Karpas-422 (cell line): Measurements from ENCODE around the gene ARMC3. TPM values are rescaled to one million over a fixed set of nuclear protein-coding genes. Genes with fewer than 3 reads are reported as not detected.

Source experiments
- DNase-seq: peaks from one replicate; pipeline ENCODE4 v3.0.0-alpha.2; 2015
- H2AFZ ChIP-seq: fragments of 200-600 bp; sonication (generic); 2 replicates; pipeline ENCODE4 v1.6.1; 2014; ENCODE audit warnings: antibody characterized with exemption, low read length, mixed read lengths
- H3K27ac ChIP-seq: fragments of 200-600 bp; sonication (generic); 2 replicates; pipeline ENCODE4 v1.5.1; 2014; ENCODE audit warnings: mild to moderate bottlenecking, low read length, moderate library complexity
- H3K27me3 ChIP-seq: fragments of 200-600 bp; sonication (generic); 2 replicates; pipeline ENCODE4 v1.6.1; 2014; ENCODE audit warnings: low read length, mixed read lengths
- H3K36me3 ChIP-seq: fragments of 200-600 bp; sonication (generic); 2 replicates; pipeline ENCODE4 v1.6.1; 2014; ENCODE audit warnings: low read length, mixed read lengths; ENCODE audit not compliant: insufficient read depth
- H3K4me1 ChIP-seq: fragments of 200-600 bp; sonication (generic); 2 replicates; pipeline ENCODE4 v1.6.1; 2014; ENCODE audit warnings: mild to moderate bottlenecking, low read length, mixed read lengths
- H3K4me2 ChIP-seq: fragments of 200-600 bp; sonication (generic); 2 replicates; pipeline ENCODE4 v1.6.1; 2014; ENCODE audit warnings: low read length, low read depth, mild to moderate bottlenecking; ENCODE audit not compliant: poor library complexity, severe bottlenecking
- H3K4me3 ChIP-seq: fragments of 200-600 bp; sonication (generic); 2 replicates; pipeline ENCODE4 v1.5.1; 2014; ENCODE audit warnings: mild to moderate bottlenecking, antibody characterized with exemption, low read length, mixed read lengths
- H3K79me2 ChIP-seq: fragments of 200-600 bp; sonication (generic); 2 replicates; pipeline ENCODE4 v1.6.1; 2014; ENCODE audit warnings: mild to moderate bottlenecking, low read length, mixed read lengths
- H3K9ac ChIP-seq: fragments of 200-600 bp; sonication (generic); 2 replicates; pipeline ENCODE4 v1.6.0; 2014; ENCODE audit warnings: low read length
- H3K9me2 ChIP-seq: fragments of 200-600 bp; sonication (generic), shearing (Covaris generic); replicated peaks from 2 replicates; pipeline ENCODE4 v1.6.0; 2014; ENCODE audit warnings: mild to moderate bottlenecking, low read length, moderate library complexity; ENCODE audit not compliant: insufficient read depth
- H3K9me3 ChIP-seq: fragments of 300-700, 200-600 bp; sonication (generic); 2 replicates; pipeline ENCODE4 v1.6.1; 2014; ENCODE audit warnings: low read length, mixed read lengths
- H4K20me1 ChIP-seq: fragments of 200-600 bp; sonication (generic); 2 replicates; pipeline ENCODE4 v1.6.1; 2014; ENCODE audit warnings: mild to moderate bottlenecking, antibody characterized with exemption, low read length, low read depth; ENCODE audit not compliant: insufficient read depth
- total RNA-seq: library from RNA; depleted of rRNA; stranded (reverse); fragments of >200 nt; shearing (Covaris generic); gene quantifications from 2 replicates; pipeline ENCODE4 v1.2.3, GENCODE V29; 2014; ENCODE audit warnings: low replicate concordance; rRNA removed

The ARMC3 gene, protein sequence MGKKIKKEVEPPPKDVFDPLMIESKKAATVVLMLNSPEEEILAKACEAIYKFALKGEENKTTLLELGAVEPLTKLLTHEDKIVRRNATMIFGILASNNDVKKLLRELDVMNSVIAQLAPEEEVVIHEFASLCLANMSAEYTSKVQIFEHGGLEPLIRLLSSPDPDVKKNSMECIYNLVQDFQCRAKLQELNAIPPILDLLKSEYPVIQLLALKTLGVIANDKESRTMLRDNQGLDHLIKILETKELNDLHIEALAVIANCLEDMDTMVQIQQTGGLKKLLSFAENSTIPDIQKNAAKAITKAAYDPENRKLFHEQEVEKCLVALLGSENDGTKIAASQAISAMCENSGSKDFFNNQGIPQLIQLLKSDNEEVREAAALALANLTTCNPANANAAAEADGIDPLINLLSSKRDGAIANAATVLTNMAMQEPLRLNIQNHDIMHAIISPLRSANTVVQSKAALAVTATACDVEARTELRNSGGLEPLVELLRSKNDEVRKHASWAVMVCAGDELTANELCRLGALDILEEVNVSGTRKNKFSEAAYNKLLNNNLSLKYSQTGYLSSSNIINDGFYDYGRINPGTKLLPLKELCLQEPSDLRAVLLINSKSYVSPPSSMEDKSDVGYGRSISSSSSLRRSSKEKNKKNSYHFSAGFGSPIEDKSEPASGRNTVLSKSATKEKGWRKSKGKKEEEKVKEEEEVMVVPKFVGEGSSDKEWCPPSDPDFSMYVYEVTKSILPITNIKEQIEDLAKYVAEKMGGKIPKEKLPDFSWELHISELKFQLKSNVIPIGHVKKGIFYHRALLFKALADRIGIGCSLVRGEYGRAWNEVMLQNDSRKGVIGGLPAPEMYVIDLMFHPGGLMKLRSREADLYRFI
- not detected in 2 replicates for total RNA-seq

DNA sequence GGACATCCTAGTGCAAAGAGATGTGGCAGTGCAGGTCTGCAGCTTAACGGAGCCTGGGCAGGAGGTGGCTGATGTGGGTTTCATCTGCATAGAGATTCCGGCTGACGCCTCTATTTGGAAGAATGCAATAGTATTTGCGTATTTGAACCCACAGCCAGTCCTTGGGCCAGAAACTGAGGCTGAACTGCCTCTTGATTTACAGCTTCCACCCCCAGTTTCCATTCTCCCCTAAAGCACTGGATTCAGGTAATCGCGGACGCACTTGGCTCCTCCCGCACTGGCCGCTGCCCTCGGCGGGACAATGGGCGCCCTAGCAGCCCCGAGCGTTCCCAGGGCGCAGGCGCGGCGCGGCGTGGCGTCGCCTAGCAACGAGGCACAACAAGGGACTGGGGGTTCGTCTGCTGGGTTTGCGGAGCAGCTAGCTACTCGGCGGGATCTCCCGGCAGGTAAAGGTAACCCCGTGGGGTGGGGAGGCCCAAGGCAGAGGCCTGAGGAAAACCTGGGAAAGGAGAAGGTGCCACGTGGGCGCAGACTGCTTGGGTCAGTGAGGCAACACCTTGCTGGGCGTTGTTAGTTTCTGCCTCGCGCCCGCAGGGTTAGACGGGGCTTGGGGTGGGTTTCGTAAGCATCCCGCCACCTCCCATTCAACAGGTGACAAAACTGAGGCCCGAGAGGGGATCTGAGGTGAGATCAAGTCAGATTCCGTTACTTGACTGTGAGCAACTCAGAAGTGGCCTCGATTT, at the start of gene ARMC3:
Gene ARMC3, plus strand, starts transcription at position 393 of the 743 bp plus-strand sequence. CDS start 3,944 bp downstream, outside the sequence.
- Histone ChIP-seq H3K4me2 (no peak within 1 kb of the TSS), H4K20me1 (no peaks in the 10 kb centered on the region), H3K9me3 (no peaks in the 10 kb centered on the region), H3K9ac (no peak within 1 kb of the TSS), H3K27ac (no peak within 1 kb of the TSS), H2AFZ (no peak within 1 kb of the TSS), H3K4me1 (peaks cover 13% of the 10 kb centered on the region), H3K27me3 (no peaks in the 10 kb centered on the region), H3K4me3 (no peak within 1 kb of the TSS), H3K79me2 (no peaks in the 10 kb centered on the region), H3K9me2 (no peaks in the 10 kb centered on the region), H3K36me3 (no peaks in the 10 kb centered on the region)
- no peak for DNase-seq

- Histone ChIP-seq H3K9me2 (no peaks in the 10 kb centered on the region), H3K27me3 (no peaks in the 10 kb centered on the region), H3K27ac (no peak overlapping the region), H3K4me1 (no peaks in the 10 kb centered on the region), H2AFZ (no peak overlapping the region), H3K79me2 (no peaks in the 10 kb centered on the region), H4K20me1 (no peaks in the 10 kb centered on the region), H3K9ac (no peak overlapping the region), H3K4me2 (no peak overlapping the region), H3K36me3 (no peaks in the 10 kb centered on the region), H3K9me3 (no peaks in the 10 kb centered on the region), H3K4me3 (no peak overlapping the region)
- DNase-seq = no peak
Measured at GRCh38 chr10:22891797-22892196, 36.1 kb upstream of the ARMC3 start.

DNA sequence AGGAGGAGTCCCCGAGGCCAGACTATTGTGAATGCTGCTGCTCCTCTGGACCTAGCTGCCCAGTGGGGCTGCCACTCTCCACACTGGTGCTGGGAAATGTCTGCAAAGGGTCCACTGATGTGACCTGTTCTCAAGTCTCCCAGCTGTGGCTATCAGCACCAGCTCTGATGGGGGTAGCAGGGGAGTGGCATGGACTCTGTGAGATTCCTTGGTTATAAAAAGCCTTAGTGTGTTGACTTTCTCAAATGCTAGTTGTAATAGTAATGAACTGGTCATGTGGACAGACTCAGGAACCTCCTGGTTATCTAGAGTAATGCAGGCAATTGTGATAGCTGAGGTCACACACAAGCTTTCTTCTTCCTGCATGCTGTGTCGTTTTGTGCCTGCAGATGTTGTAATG, 34.1 kb upstream of the ARMC3 start:
- Histone ChIP-seq H4K20me1 (no peaks in the 10 kb centered on the region), H3K9me2 (no peaks in the 10 kb centered on the region), H3K79me2 (no peaks in the 10 kb centered on the region), H2AFZ (no peak overlapping the region), H3K36me3 (no peaks in the 10 kb centered on the region), H3K27ac (no peak overlapping the region), H3K9ac (no peak overlapping the region), H3K27me3 (no peaks in the 10 kb centered on the region), H3K4me1 (no peaks in the 10 kb centered on the region), H3K9me3 (no peaks in the 10 kb centered on the region), H3K4me2 (no peak overlapping the region), H3K4me3 (no peak overlapping the region)
- DNase-seq = no peak

DNA sequence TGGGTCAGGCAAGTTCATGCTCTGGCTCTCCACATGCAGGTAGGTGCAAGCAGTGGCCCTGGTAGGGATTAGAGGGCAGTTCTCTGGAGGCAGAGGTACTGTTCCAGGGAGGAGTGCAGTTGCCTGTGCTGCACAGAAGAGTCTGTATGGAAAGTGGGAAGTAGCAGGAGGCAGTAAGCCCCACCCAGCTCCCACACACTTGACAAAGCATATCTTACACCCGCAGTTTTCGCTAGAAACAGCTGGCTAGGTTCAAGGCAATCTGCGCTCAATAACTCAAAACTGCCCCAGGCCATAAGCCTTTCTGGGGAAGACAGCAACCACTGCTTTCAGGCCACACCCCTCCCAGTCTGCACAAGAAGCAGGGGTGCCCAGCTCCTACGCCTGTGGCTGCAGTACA, 33.1 kb upstream of the ARMC3 start:
- H2AFZ ChIP-seq = no peak overlapping the region
- no peaks in the 10 kb centered on the region for H3K27me3 ChIP-seq
- H3K9me2 ChIP-seq = no peaks in the 10 kb centered on the region
- H3K36me3 ChIP-seq = no peaks in the 10 kb centered on the region
- no peaks in the 10 kb centered on the region for H3K4me1 ChIP-seq
- H4K20me1 ChIP-seq = no peaks in the 10 kb centered on the region
- no peak overlapping the region for H3K9ac ChIP-seq
- H3K79me2 ChIP-seq = no peaks in the 10 kb centered on the region
- H3K4me3 ChIP-seq = no peak overlapping the region
- H3K27ac ChIP-seq = no peak overlapping the region
- no peak for DNase-seq
- H3K4me2 ChIP-seq = no peak overlapping the region
- H3K9me3 ChIP-seq = no peaks in the 10 kb centered on the region

DNA sequence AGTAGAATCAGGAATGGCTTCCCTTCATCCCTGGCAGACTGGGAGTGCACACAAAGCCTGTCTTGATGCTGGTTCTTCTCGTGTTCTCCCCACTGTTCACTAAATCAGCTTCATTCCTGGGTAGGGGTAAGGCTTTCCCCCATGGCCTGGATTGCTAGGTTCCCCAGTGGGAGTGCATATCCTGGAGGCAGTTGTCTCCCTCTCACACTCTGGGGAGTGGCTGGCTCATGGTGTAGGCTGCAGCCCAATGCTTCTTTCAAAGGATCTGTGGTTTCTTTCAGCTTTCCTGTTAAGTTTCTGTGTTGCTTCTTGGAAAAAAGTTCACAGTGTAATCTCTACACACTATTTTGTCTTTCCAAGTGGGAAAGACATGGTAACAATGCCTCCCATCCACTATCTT, 32.6 kb upstream of the ARMC3 start:
- no peak for DNase-seq
- Histone ChIP-seq H3K4me2 (no peak overlapping the region), H3K79me2 (no peaks in the 10 kb centered on the region), H3K9me2 (no peaks in the 10 kb centered on the region), H3K4me1 (no peaks in the 10 kb centered on the region), H3K27ac (no peak overlapping the region), H3K4me3 (no peak overlapping the region), H4K20me1 (no peaks in the 10 kb centered on the region), H2AFZ (no peak overlapping the region), H3K36me3 (no peaks in the 10 kb centered on the region), H3K9ac (no peak overlapping the region), H3K27me3 (no peaks in the 10 kb centered on the region), H3K9me3 (no peaks in the 10 kb centered on the region)

DNA sequence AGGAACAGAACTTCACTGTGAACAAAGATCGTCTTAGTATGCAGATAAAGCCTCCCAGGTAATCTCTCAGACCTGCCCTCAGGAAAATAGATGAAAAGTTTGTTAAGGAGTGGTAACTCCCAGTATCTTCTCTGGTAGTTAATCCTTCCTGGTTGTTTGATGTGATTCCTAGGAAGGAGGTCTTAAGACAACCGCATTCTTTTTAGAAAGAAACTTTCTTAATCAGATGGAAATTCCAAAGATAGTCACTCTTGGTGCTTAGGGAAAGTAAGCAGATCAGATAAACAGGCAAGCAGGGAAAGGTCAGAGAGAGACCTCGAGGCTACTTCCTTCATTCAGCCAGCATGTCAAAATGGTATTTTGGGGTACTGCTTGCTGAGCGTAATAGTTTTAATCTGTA, 30.5 kb upstream of the ARMC3 start:
- Histone ChIP-seq H3K27me3 (no peaks in the 10 kb centered on the region), H3K9me3 (no peaks in the 10 kb centered on the region), H3K4me2 (no peak overlapping the region), H3K36me3 (no peaks in the 10 kb centered on the region), H3K9ac (no peak overlapping the region), H3K9me2 (no peaks in the 10 kb centered on the region), H3K4me3 (no peak overlapping the region), H3K4me1 (no peaks in the 10 kb centered on the region), H3K27ac (no peak overlapping the region), H2AFZ (no peak overlapping the region), H3K79me2 (no peaks in the 10 kb centered on the region), H4K20me1 (no peaks in the 10 kb centered on the region)
- no peak for DNase-seq

GRCh38 chr10:22899307-22899706, 28.5 kb upstream of the ARMC3 start:
- no peak for DNase-seq

DNA sequence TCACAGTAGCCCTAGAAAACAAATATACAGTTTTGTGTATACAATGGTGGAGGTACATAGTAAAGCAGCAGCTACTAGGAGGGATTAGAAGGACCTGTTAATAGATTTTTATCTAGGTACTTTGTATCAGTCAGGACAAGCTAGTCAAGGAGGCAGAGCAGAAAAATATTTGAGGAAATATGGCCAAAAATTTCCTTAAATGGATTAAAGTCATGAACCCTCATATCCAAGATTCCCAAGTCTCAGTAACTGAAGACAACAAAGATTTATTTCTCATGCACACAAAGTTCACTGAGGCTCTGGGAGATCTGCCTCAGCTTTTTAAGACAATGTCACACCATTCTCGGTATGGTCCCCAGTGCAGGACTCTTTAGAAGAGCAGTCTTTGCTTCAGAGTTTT, 28.1 kb upstream of the ARMC3 start:
- DNase-seq = no peak
- Histone ChIP-seq H3K9me2 (no peaks in the 10 kb centered on the region), H3K9me3 (no peaks in the 10 kb centered on the region), H3K4me3 (no peak overlapping the region), H3K4me2 (no peak overlapping the region), H3K9ac (no peak overlapping the region), H2AFZ (no peak overlapping the region), H3K36me3 (no peaks in the 10 kb centered on the region), H3K27ac (no peak overlapping the region), H3K79me2 (no peaks in the 10 kb centered on the region), H3K4me1 (no peaks in the 10 kb centered on the region), H3K27me3 (no peaks in the 10 kb centered on the region), H4K20me1 (no peaks in the 10 kb centered on the region)

More at GRCh38 chr10:22899307-22899706, 28.5 kb upstream of the ARMC3 start:
- no peak overlapping the region for H2AFZ ChIP-seq
- no peaks in the 10 kb centered on the region for H3K9me2 ChIP-seq
- H3K36me3 ChIP-seq = no peaks in the 10 kb centered on the region
- no peaks in the 10 kb centered on the region for H3K4me1 ChIP-seq
- no peak overlapping the region for H3K4me2 ChIP-seq
- H3K27me3 ChIP-seq = no peaks in the 10 kb centered on the region
- no peaks in the 10 kb centered on the region for H3K79me2 ChIP-seq
- H3K9ac ChIP-seq = no peak overlapping the region
- no peak overlapping the region for H3K4me3 ChIP-seq
- H3K9me3 ChIP-seq = no peaks in the 10 kb centered on the region
- no peak overlapping the region for H3K27ac ChIP-seq
- no peaks in the 10 kb centered on the region for H4K20me1 ChIP-seq
